SK-N-SH (cell line): ENCODE measurements around the gene GATM. TPM values are rescaled to one million over a fixed set of nuclear protein-coding genes. Genes with fewer than 3 reads are reported as not detected.

ENCODE experiments used
- CTCF ChIA-PET: fragments of 300-600, 350-600 bp; formaldehyde crosslinking; extraction: SDS; loops from one replicate; lab custom pipeline; 2021; lab: Yijun Ruan, JAX
- POLR2A ChIA-PET: fragments of 350-600 bp; sonication (Branson Sonifier 250); formaldehyde crosslinking; extraction: SDS; loops from one replicate; lab custom pipeline; 2020; ENCODE audit warnings: antibody characterized with exemption, inconsistent platforms; lab: Yijun Ruan, JAX
- DNase-seq: peaks from one replicate; pipeline ENCODE4 v3.0.0; 2012
- H2AFZ ChIP-seq: fragments of 200-600 bp; sonication (generic); 2 replicates; pipeline ENCODE4 v1.8.1; 2016; ENCODE audit warnings: antibody characterized with exemption, mild to moderate bottlenecking, low read depth
- H3F3A ChIP-seq: fragments of 200-600 bp; sonication (generic); replicated peaks from 2 replicates; pipeline ENCODE3; 2016; ENCODE audit warnings: antibody characterized with exemption, mild to moderate bottlenecking; ENCODE audit not compliant: insufficient read depth
- H3K27ac ChIP-seq, 2 experiments: fragments of 200-500 bp in 1 of 2; fragments of 200-600 bp in 1 of 2; sonication (Bioruptor generic) in 1 of 2; sonication (generic), shearing (Covaris generic) in 1 of 2; 2 replicates each; pipeline versions ENCODE4 v1.5.1 to v1.6.1; 2014 to 2016; ENCODE audit warnings: low read depth in 2 of 2, inconsistent platforms in 1 of 2, low read length in 1 of 2, mild to moderate bottlenecking in 1 of 2, mixed read lengths in 1 of 2
- H3K27me3 ChIP-seq: fragments of 200-600 bp; sonication (generic), shearing (Covaris generic); 2 replicates; pipeline ENCODE4 v1.6.1; 2016; ENCODE audit warnings: mixed run types; ENCODE audit not compliant: insufficient read depth
- H3K36me3 ChIP-seq, 2 experiments: fragments of 200-500 bp in 1 of 2; fragments of 200-600 bp in 1 of 2; sonication (Bioruptor generic) in 1 of 2; sonication (generic) in 1 of 2; replicated peaks in 1 of 2; 2 replicates each; pipeline versions ENCODE3 to v1.5.1; 2014 to 2016; ENCODE audit warnings: low read length in 1 of 2, mild to moderate bottlenecking in 1 of 2; ENCODE audit not compliant: insufficient read depth in 2 of 2, control insufficient read depth in 1 of 2
- H3K4me1 ChIP-seq, 2 experiments: fragments of 200-500 bp in 1 of 2; fragments of 200-600 bp in 1 of 2; sonication (Bioruptor generic) in 1 of 2; sonication (generic), shearing (Covaris generic) in 1 of 2; 2 replicates each; pipeline versions ENCODE4 v1.5.1 to v1.6.1; 2014 to 2016; ENCODE audit warnings: low read depth in 1 of 2, low read length in 1 of 2, mixed run types in 1 of 2; ENCODE audit not compliant: insufficient read depth in 2 of 2, control insufficient read depth in 1 of 2
- H3K4me2 ChIP-seq: fragments of 200-600 bp; sonication (generic), shearing (Covaris generic); 2 replicates; pipeline ENCODE4 v1.6.1; 2017; ENCODE audit warnings: mixed run types
- H3K4me3 ChIP-seq, 2 experiments: fragments of 200-500 bp in 1 of 2; fragments of 200-600 bp in 1 of 2; sonication (Bioruptor generic) in 1 of 2; sonication (generic), shearing (Covaris generic) in 1 of 2; 2 replicates each; pipeline versions ENCODE4 v1.5.1 to v1.8.1; 2014 to 2016; ENCODE audit warnings: low read depth in 2 of 2, inconsistent platforms in 1 of 2, low read length in 1 of 2, mild to moderate bottlenecking in 1 of 2, mixed read lengths in 1 of 2, moderate library complexity in 1 of 2
- H3K79me2 ChIP-seq: fragments of 200-600 bp; sonication (generic); 2 replicates; pipeline ENCODE4 v1.8.1; 2017; ENCODE audit warnings: mild to moderate bottlenecking; ENCODE audit not compliant: insufficient read depth
- H3K9ac ChIP-seq: fragments of 200-600 bp; sonication (generic); 2 replicates; pipeline ENCODE4 v1.6.1; 2017; ENCODE audit warnings: mixed run types
- H3K9me2 ChIP-seq: fragments of 200-600 bp; sonication (generic); 2 replicates; pipeline ENCODE4 v1.6.1; 2017; ENCODE audit warnings: mixed run types
- H3K9me3 ChIP-seq: fragments of 200-600 bp; sonication (generic); 2 replicates; pipeline ENCODE4 v1.6.1; 2017; ENCODE audit warnings: mixed run types, mild to moderate bottlenecking, moderate library complexity
- H4K20me1 ChIP-seq: fragments of 200-600 bp; sonication (generic); 2 replicates; pipeline ENCODE4 v1.6.1; 2017; ENCODE audit warnings: mild to moderate bottlenecking, mixed run types; ENCODE audit not compliant: insufficient read depth
- EZH2phosphoT487 ChIP-seq: fragments of 200-600 bp; sonication (generic); IDR thresholded peaks from 2 replicates; pipeline ENCODE4 v1.6.1; 2017; ENCODE audit warnings: low read depth, mixed run types, mild to moderate bottlenecking, antibody characterized with exemption, moderate library complexity, borderline replicate concordance
- GATA2 ChIP-seq: sonication (generic); formaldehyde crosslinking; IDR thresholded peaks from 2 replicates; pipeline ENCODE4 v1.5.0; 2020; ENCODE audit warnings: mild to moderate bottlenecking, missing genetic modification reagents
- JUND ChIP-seq: IDR thresholded peaks from 2 replicates; pipeline ENCODE4 v1.4.0; 2012
- NFIC ChIP-seq: IDR thresholded peaks from 2 replicates; pipeline ENCODE4 v1.4.0; 2012; ENCODE audit warnings: borderline replicate concordance
- NRF1 ChIP-seq: IDR thresholded peaks from 2 replicates; pipeline ENCODE4 v1.6.1; 2012; ENCODE audit warnings: low read depth, mild to moderate bottlenecking, low read length
- PBX3 ChIP-seq: IDR thresholded peaks from 2 replicates; pipeline ENCODE4; 2012
- POLR2AphosphoS5 ChIP-seq: IDR thresholded peaks from 2 replicates; pipeline ENCODE4 v1.6.1; 2012; ENCODE audit warnings: low read depth, low read length
- RAD21 ChIP-seq: IDR thresholded peaks from 2 replicates; pipeline ENCODE4 v1.6.1; 2012; ENCODE audit warnings: mild to moderate bottlenecking, low read length
- RCOR1 ChIP-seq: fragments of 150-350 bp; IDR thresholded peaks from 2 replicates; pipeline ENCODE4 v1.6.1; 2017; ENCODE audit warnings: antibody characterized with exemption, low read length
- REST ChIP-seq: IDR thresholded peaks from 2 replicates; pipeline ENCODE4 v1.6.1; 2012; ENCODE audit warnings: mild to moderate bottlenecking, low read depth, low read length, moderate library complexity
- RFX5 ChIP-seq: IDR thresholded peaks from 2 replicates; pipeline ENCODE4 v1.6.1; 2012; ENCODE audit warnings: mild to moderate bottlenecking, improper control_type of control experiment, low read length
- RXRA ChIP-seq: IDR thresholded peaks from 2 replicates; pipeline ENCODE4 v1.4.0; 2012; ENCODE audit warnings: low read depth, mild to moderate bottlenecking, borderline replicate concordance
- TAF1 ChIP-seq: IDR thresholded peaks from 2 replicates; pipeline ENCODE4 v1.6.1; 2012; ENCODE audit warnings: low read depth, mild to moderate bottlenecking, low read length, moderate library complexity, borderline replicate concordance
- TCF12 ChIP-seq: IDR thresholded peaks from 2 replicates; pipeline ENCODE4 v1.4.0; 2012
- TEAD4 ChIP-seq: IDR thresholded peaks from 2 replicates; pipeline ENCODE4 v1.4.0; 2012; ENCODE audit warnings: mild to moderate bottlenecking, borderline replicate concordance; ENCODE audit not compliant: insufficient read depth
- USF1 ChIP-seq: IDR thresholded peaks from 2 replicates; pipeline ENCODE4 v1.4.0; 2012; ENCODE audit warnings: low read depth, borderline replicate concordance
- USF2 ChIP-seq: fragments of 150-350 bp; IDR thresholded peaks from 2 replicates; pipeline ENCODE4 v1.6.1; 2017; ENCODE audit warnings: antibody characterized with exemption, low read length, low read depth, borderline replicate concordance
- YY1 ChIP-seq: IDR thresholded peaks from 2 replicates; pipeline ENCODE4 v1.4.0; 2012; ENCODE audit warnings: low read depth, mild to moderate bottlenecking
- WGBS: methylation state at CpG from one replicate; pipeline ENCODE4 v1.1.6; 2017; ENCODE audit warnings: low lambda C conversion rate; 5-methylcytosine and 5-hydroxymethylcytosine counted together
- polyA plus RNA-seq, 3 experiments: library from polyadenylated mRNA; depleted of rRNA; stranded (reverse); fragments of >200 nt; gene quantifications; 2 replicates each; pipeline ENCODE4 v1.2.3, GENCODE V29; 2012
- TF ChIP-seq, protein P1 (sequence below): IDR thresholded peaks from 2 replicates; pipeline ENCODE4 v1.4.0; 2012; ENCODE audit warnings: low read depth
- TF ChIP-seq, protein P2 (sequence below): IDR thresholded peaks from 2 replicates; pipeline ENCODE4 v1.4.0; 2012; ENCODE audit warnings: low read depth, borderline replicate concordance

The GATM gene
- polyA plus RNA-seq, 1 of the 3 experiments (the other 2 are of a cell fraction), result 0.58 TPM

DNA sequence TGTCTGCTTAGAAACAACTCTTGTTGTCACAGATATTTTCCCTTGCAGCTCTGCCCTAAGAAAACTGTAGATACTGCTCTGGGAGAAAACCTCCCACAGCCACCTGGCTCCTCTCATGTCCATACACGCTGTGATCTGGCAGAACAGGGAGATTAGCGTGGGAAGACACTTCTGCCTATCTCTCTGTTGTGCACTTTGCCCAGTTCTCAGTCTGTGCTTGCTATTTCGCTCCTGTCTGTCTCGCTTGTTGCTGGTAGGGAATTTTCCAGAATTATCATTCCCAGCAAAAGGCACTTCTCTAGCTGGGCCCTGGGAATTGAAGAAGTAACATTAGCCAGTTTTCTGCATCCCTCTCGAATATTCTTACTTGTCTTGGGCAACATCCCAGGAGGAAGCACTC, 8.1 kb upstream of the GATM start:
- H3F3A ChIP-seq, result no peaks in the 10 kb centered on the region
- DNase-seq, result no peak
- no peaks in the 10 kb centered on the region for H3K9me2 ChIP-seq
- no peak overlapping the region for H3K27ac ChIP-seq
- H3K9me3 ChIP-seq, result no peaks in the 10 kb centered on the region
- H3K4me3 ChIP-seq, result no peak overlapping the region
- TF ChIP-seq, protein P1, sequence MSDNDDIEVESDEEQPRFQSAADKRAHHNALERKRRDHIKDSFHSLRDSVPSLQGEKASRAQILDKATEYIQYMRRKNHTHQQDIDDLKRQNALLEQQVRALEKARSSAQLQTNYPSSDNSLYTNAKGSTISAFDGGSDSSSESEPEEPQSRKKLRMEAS, result no peak
- TF ChIP-seq POLR2AphosphoS5 (no peak), YY1 (no peak), RCOR1 (no peak), TAF1 (no peak), EZH2phosphoT487 (no peak), USF1 (no peak), PBX3 (no peak), USF2 (no peak), RFX5 (no peak), TEAD4 (no peak), REST (no peak), RXRA (no peak), GATA2 (CRISPR knock-in tag) (no peak), TCF12 (no peak), RAD21 (no peak), NFIC (no peak), NRF1 (no peak), JUND (no peak)
- TF ChIP-seq, protein P2, sequence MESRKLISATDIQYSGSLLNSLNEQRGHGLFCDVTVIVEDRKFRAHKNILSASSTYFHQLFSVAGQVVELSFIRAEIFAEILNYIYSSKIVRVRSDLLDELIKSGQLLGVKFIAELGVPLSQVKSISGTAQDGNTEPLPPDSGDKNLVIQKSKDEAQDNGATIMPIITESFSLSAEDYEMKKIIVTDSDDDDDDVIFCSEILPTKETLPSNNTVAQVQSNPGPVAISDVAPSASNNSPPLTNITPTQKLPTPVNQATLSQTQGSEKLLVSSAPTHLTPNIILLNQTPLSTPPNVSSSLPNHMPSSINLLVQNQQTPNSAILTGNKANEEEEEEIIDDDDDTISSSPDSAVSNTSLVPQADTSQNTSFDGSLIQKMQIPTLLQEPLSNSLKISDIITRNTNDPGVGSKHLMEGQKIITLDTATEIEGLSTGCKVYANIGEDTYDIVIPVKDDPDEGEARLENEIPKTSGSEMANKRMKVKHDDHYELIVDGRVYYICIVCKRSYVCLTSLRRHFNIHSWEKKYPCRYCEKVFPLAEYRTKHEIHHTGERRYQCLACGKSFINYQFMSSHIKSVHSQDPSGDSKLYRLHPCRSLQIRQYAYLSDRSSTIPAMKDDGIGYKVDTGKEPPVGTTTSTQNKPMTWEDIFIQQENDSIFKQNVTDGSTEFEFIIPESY, result no peak
- H3K36me3 ChIP-seq, result no peaks in the 10 kb centered on the region
- no peaks in the 10 kb centered on the region; a peak in 1 of 4 replicates for H3K4me1 ChIP-seq
- no peaks in the 10 kb centered on the region for H4K20me1 ChIP-seq
- CTCF ChIA-PET, result interaction anchor here (1.3 kb wide), 1 partner anchor 14 kb away, joined by 5 read pairs; no protein-coding TSS in a partner anchor
- no peak overlapping the region for H2AFZ ChIP-seq
- no peak overlapping the region for H3K4me2 ChIP-seq
- 52% methylated on average over 5 of the region's 5 CpGs for WGBS
- no peaks in the 10 kb centered on the region for H3K79me2 ChIP-seq
- no peak overlapping the region for H3K9ac ChIP-seq
- H3K27me3 ChIP-seq, result no peaks in the 10 kb centered on the region; the same call in 1 of the 2 replicates
- POLR2A ChIA-PET, result no interaction called here
